Measurements from ENCODE around the gene WSB2.

Gene WSB2

GRCh38 chr12:118020036-118020435 lies 40.9 kb downstream of the WSB2 start:
- H3K27ac ChIP-seq, result no peak overlapping the region
- no peak for TF ChIP-seq CTCF (IDR thresholded peaks at IDR 0.05)
- no peak for TF ChIP-seq ZFX (IDR thresholded peaks at IDR 0.05; ENCODE audit: borderline replicate concordance)

GRCh38 chr12:118017926-118018325 lies 43.1 kb downstream of the WSB2 start:
- no peak overlapping the region for H3K27ac ChIP-seq

GRCh38 chr12:118016424-118017264 lies 44.3 kb downstream of the WSB2 start, which contains the start of gene RFC5:
Gene RFC5 (plus strand): TSS chr12:118016703. CDS start chr12:118016828, 125 bp downstream.
- peak within 1 kb of the TSS; percentile 71 for H3K27ac ChIP-seq
- TF ChIP-seq ZFX (IDR thresholded peaks at IDR 0.05; ENCODE audit: borderline replicate concordance) (no peak), CTCF (IDR thresholded peaks at IDR 0.05) (no peak)

More at GRCh38 chr12:118017926-118018325, 43.1 kb downstream of the WSB2 start:
- TF ChIP-seq CTCF (IDR thresholded peaks at IDR 0.05) (no peak), ZFX (IDR thresholded peaks at IDR 0.05; ENCODE audit: borderline replicate concordance) (no peak)

DNA sequence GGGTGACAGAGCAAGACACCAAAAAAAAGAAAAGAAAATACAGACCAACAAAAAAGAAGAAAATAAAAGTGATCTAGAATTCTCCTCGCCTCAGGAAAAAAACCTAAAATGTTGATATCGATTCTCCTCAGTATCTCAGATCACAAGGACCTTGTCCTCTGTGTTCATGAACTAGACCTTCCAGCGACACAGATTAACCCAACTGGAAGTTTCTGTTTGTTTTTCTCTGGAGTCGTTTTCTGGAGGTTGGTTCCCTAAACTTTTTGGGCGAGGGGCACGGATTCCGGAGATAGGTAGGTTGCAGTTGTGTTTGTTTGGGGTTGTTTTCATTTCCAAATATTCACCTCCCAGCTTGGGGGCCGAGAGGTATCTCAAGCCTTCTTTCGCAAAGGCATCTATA lies 45.0 kb downstream of the WSB2 start:
- no peak overlapping the region for H3K27ac ChIP-seq
- TF ChIP-seq CTCF (IDR thresholded peaks at IDR 0.05), result no peak

GRCh38 chr12:118015306-118015705 lies 45.7 kb downstream of the WSB2 start:
- no peak overlapping the region for H3K27ac ChIP-seq
- TF ChIP-seq ZFX (IDR thresholded peaks at IDR 0.05; ENCODE audit: borderline replicate concordance) (no peak), CTCF (IDR thresholded peaks at IDR 0.05) (no peak)

DNA sequence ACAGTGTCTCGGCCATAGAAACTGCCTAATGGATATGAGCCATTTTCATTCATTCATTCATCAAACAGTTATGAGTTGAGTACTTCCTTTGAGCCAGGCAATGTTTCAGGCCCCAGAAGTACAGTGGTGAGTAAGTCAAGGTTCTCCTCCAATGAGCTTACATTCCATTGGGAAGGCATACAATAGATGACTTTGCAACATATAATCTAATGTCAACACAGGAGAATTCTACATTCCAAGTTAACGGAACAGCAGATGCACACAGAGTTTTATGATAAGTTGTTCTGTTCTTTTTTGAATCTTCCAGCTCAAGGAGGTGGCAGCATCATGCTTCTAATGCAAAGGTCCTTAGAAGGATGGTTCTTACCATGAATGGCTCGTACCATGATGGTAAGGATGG lies 47.7 kb downstream of the WSB2 start:
- TF ChIP-seq ZFX (IDR thresholded peaks at IDR 0.05; ENCODE audit: borderline replicate concordance) (no peak), CTCF (IDR thresholded peaks at IDR 0.05) (no peak)
- no peak overlapping the region for H3K27ac ChIP-seq

DNA sequence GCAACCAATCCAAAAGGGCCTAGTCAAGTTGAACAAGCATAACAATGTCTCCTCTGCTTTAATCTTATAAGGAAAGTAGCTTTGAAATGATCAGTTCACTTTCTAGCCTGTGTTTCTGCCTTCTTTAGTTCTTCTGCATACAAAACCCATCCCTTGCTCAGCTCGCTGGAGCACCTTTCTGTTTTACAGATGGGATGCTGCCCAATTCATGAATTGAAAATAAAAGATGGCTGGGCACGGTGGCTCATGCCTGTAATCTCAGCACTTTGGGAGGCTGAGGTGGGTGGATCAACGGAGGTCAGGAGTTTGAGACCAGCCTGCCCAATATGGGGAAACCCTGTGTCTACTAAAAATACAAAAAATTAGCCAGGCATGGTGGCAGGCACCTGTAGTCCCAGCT lies 49.0 kb downstream of the WSB2 start:
- TF ChIP-seq CTCF (IDR thresholded peaks at IDR 0.05), result no peak
- TF ChIP-seq ZFX (IDR thresholded peaks at IDR 0.05; ENCODE audit: borderline replicate concordance), result no peak

More for the DNA sequence above, 49.0 kb downstream of the WSB2 start:
- H3K27ac ChIP-seq, result no peak overlapping the region
